Activated CD4-positive, alpha-beta T cell treated with anti-CD3 and anti-CD28 coated beads, Interleukin-2, amount 50 U/mL, for 4 hours (primary cell): Measurements from ENCODE around the gene PON1.

ENCODE experiments used
- DNase-seq, 2 experiments: peaks; one replicate each; pipeline ENCODE4 v3.0.0-alpha.2; 2020

The PON1 gene

GRCh38 chr7:95324431-95324830 lies at the start of gene PON1:
TSS of gene PON1 (minus strand) at chr7:95324532. CDS start at chr7:95324475, 57 bp downstream.
- DNase-seq: no peak

GRCh38 chr7:95373323-95373722 lies 49.0 kb upstream of the PON1 start:
- DNase-seq: no peak

GRCh38 chr7:95368235-95368634 lies 43.9 kb upstream of the PON1 start:
- no peak for DNase-seq

- DNase-seq: no peak
These were observed 43.3 kb upstream of the PON1 start for GRCh38 chr7:95367606-95368005.

GRCh38 chr7:95365151-95365550 lies 40.8 kb upstream of the PON1 start:
- DNase-seq: no peak

GRCh38 chr7:95357623-95358022 lies 33.3 kb upstream of the PON1 start:
- DNase-seq: no peak

- no peak for DNase-seq
These were observed 18.4 kb upstream of the PON1 start for GRCh38 chr7:95342642-95343307.

- DNase-seq: no peak
These were observed 17.7 kb upstream of the PON1 start for GRCh38 chr7:95342029-95342428.

GRCh38 chr7:95340491-95340890 lies 16.2 kb upstream of the PON1 start:
- no peak for DNase-seq

GRCh38 chr7:95338832-95339231 lies 14.5 kb upstream of the PON1 start:
- DNase-seq: no peak

GRCh38 chr7:95335093-95335492 lies 10.8 kb upstream of the PON1 start:
- no peak for DNase-seq

GRCh38 chr7:95334447-95334846 lies 10.1 kb upstream of the PON1 start:
- no peak for DNase-seq

GRCh38 chr7:95330961-95331337 lies 6.6 kb upstream of the PON1 start:
- no peak for DNase-seq

- DNase-seq: no peak
These were observed 6.0 kb upstream of the PON1 start for GRCh38 chr7:95330204-95330960.

- no peak for DNase-seq
These were observed 3.0 kb upstream of the PON1 start for GRCh38 chr7:95327356-95327755.

GRCh38 chr7:95323410-95324129 lies 762 bp downstream of the PON1 start:
- DNase-seq: no peak

GRCh38 chr7:95322854-95323253 lies 1.5 kb downstream of the PON1 start:
- DNase-seq: no peak

GRCh38 chr7:95322396-95322795 lies 1.9 kb downstream of the PON1 start:
- no peak for DNase-seq

- no peak for DNase-seq
These were observed 2.6 kb downstream of the PON1 start for GRCh38 chr7:95321720-95322119.

GRCh38 chr7:95320651-95321050 lies 3.7 kb downstream of the PON1 start:
- no peak for DNase-seq

GRCh38 chr7:95319570-95319969 lies 4.8 kb downstream of the PON1 start:
- no peak for DNase-seq

GRCh38 chr7:95318501-95319100 lies 5.7 kb downstream of the PON1 start:
- no peak for DNase-seq

- DNase-seq: no peak
These were observed 6.4 kb downstream of the PON1 start for GRCh38 chr7:95317966-95318365.

- no peak for DNase-seq
These were observed 6.8 kb downstream of the PON1 start for GRCh38 chr7:95317546-95317945.
